GM13976 (cell line): Measurements from ENCODE around the gene SPDYE17.
"Not testable (repeated sequence)": the region's sequence is repeated elsewhere in the genome, so short reads cannot be mapped to it uniquely, and the experiment has no call there.

ENCODE experiments used
- DNase-seq: peaks from one replicate; pipeline ENCODE4 v3.0.0; 2012; ENCODE audit warnings: low spot score
- in situ Hi-C: fragments of 300-500 bp; cut with MboI; formaldehyde crosslinking; loops from one replicate; pipeline ENCODE4 v1.12.0; 2022; ENCODE audit warnings: low sequenced_read_pairs, mixed read lengths, inconsistent platforms; ENCODE audit not compliant: unreplicated experiment

The SPDYE17 gene

GRCh38 chr7:76983333-76983732 is 48.8 kb downstream of the SPDYE17 start:
- DNase-seq, in situ Hi-C loops: not testable (repeated sequence)

- DNase-seq, in situ Hi-C loops: not testable (repeated sequence)
These were observed 49.7 kb downstream of the SPDYE17 start for GRCh38 chr7:76982501-76982900.

- DNase-seq, in situ Hi-C loops: not testable (repeated sequence)
These were observed 50.8 kb downstream of the SPDYE17 start for GRCh38 chr7:76981187-76981970.

- DNase-seq, in situ Hi-C loops: not testable (repeated sequence)
These were observed 51.6 kb downstream of the SPDYE17 start for GRCh38 chr7:76980576-76980975.

- in situ Hi-C loops, DNase-seq: not testable (repeated sequence)
These were observed 54.3 kb downstream of the SPDYE17 start for GRCh38 chr7:76977761-76978367.

- DNase-seq, in situ Hi-C loops: not testable (repeated sequence)
These were observed 57.2 kb downstream of the SPDYE17 start for GRCh38 chr7:76974793-76975579.

GRCh38 chr7:76974336-76974735 is 57.8 kb downstream of the SPDYE17 start:
- DNase-seq, in situ Hi-C loops: not testable (repeated sequence)

GRCh38 chr7:76972391-76972790 is 59.8 kb downstream of the SPDYE17 start:
- in situ Hi-C loops, DNase-seq: not testable (repeated sequence)
